Mucosa of stomach (tissue), 1 donor: ENCODE data around the gene ADAMTS13.

Experiments used
- H3K27me3 ChIP-seq: one replicate; pipeline ENCODE4 v1.7.0; 2013; ENCODE audit warnings: mild to moderate bottlenecking, low read length; ENCODE audit not compliant: control insufficient read depth, insufficient read depth
- H3K36me3 ChIP-seq: one replicate; pipeline ENCODE4 v1.7.0; 2013; ENCODE audit warnings: low read length; ENCODE audit not compliant: control insufficient read depth, insufficient read depth
- H3K4me1 ChIP-seq: one replicate; pipeline ENCODE4 v1.7.0; 2013; ENCODE audit warnings: mild to moderate bottlenecking, low read length; ENCODE audit not compliant: control insufficient read depth, insufficient read depth
- H3K4me3 ChIP-seq: one replicate; pipeline ENCODE4 v1.7.0; 2013; ENCODE audit warnings: low read length
- H3K9ac ChIP-seq: one replicate; pipeline ENCODE4 v1.7.0; 2013; ENCODE audit warnings: mild to moderate bottlenecking, low read length, moderate library complexity
- H3K9me3 ChIP-seq: one replicate; pipeline ENCODE4 v1.7.0; 2013; ENCODE audit warnings: mild to moderate bottlenecking, low read length, moderate library complexity; ENCODE audit not compliant: control insufficient read depth
- donor health status: Pancreatic carcinoma.

The ADAMTS13 gene

GRCh38 chr9:133460405-133461175 lies 38.4 kb downstream of the ADAMTS13 start:
- no peaks in the 10 kb centered on the region for H3K27me3 ChIP-seq
- H3K4me3 ChIP-seq = peak overlapping the region; percentile 33
- H3K36me3 ChIP-seq = no peaks in the 10 kb centered on the region
- H3K4me1 ChIP-seq = peaks cover 30% of the 10 kb centered on the region
- peak overlapping the region; percentile 79 for H3K9ac ChIP-seq
- H3K9me3 ChIP-seq = no peaks in the 10 kb centered on the region

- Histone ChIP-seq H3K9me3 (no peaks in the 10 kb centered on the region), H3K9ac (peak overlapping the region; percentile 77), H3K4me1 (peaks cover 30% of the 10 kb centered on the region), H3K36me3 (no peaks in the 10 kb centered on the region), H3K4me3 (no peak overlapping the region), H3K27me3 (no peaks in the 10 kb centered on the region)
These were observed 39.8 kb downstream of the ADAMTS13 start for GRCh38 chr9:133461975-133462374.

DNA sequence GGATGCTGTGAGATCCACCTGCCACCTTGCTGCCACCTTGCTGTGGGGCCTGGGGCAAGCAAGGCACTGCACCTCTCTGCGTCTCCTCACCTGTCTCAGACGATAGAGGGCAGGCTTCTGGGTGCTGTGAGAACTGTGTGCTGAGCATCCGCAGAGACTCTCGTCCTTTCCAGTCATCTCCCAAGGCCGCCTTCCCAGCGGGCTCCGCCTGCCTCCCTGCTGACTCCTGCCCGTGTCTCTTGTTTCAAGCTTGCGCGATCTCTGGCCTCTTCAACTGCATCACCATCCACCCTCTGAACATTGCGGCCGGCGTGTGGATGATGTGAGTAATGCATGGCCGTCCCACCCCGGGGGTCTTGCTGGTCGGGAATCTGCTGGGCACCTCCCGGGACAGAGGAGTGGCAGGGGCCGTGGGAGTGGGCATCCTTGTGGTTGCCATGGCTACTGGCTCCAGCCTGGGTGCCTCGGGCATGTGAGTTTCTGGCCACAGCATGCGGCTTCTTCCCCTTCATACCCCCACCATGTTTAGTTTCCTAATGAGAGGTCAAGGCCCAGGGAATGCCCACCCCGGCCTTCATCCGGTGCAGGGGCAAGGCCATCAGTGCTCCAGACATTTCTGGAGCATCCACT lies 41.2 kb downstream of the ADAMTS13 start:
- H3K27me3 ChIP-seq = no peaks in the 10 kb centered on the region
- no peak overlapping the region for H3K9ac ChIP-seq
- H3K36me3 ChIP-seq = peaks cover 4% of the 10 kb centered on the region
- H3K4me3 ChIP-seq = no peak overlapping the region
- H3K9me3 ChIP-seq = no peaks in the 10 kb centered on the region
- H3K4me1 ChIP-seq = peaks cover 30% of the 10 kb centered on the region

- Histone ChIP-seq H3K4me3 (no peak overlapping the region), H3K36me3 (peaks cover 10% of the 10 kb centered on the region), H3K4me1 (peaks cover 27% of the 10 kb centered on the region), H3K27me3 (no peaks in the 10 kb centered on the region), H3K9ac (no peak overlapping the region), H3K9me3 (no peaks in the 10 kb centered on the region)
These were observed 41.9 kb downstream of the ADAMTS13 start for GRCh38 chr9:133463864-133464615.

DNA sequence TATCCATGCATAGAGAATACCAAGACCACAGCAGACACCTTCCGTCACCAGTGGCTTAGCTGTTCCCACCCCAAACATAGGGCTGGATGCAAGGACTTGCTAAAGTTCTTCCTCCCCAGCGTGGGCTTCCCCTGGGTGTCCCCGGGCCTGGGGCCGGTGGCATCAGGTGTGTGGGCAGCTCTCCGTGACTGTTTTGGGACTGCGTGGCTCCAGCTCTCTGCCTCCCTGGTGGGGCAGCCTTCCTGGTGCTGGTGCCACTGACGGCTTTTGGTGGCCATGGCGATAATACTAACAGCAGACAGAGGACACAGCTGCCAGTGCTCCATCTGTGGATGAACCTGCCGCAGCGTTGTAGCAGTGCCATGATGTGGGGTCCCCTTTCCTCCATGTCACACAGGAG lies 42.5 kb downstream of the ADAMTS13 start:
- no peaks in the 10 kb centered on the region for H3K27me3 ChIP-seq
- H3K4me3 ChIP-seq = no peak overlapping the region
- no peaks in the 10 kb centered on the region for H3K9me3 ChIP-seq
- peaks cover 30% of the 10 kb centered on the region for H3K4me1 ChIP-seq
- H3K36me3 ChIP-seq = peaks cover 10% of the 10 kb centered on the region
- no peak overlapping the region for H3K9ac ChIP-seq

DNA sequence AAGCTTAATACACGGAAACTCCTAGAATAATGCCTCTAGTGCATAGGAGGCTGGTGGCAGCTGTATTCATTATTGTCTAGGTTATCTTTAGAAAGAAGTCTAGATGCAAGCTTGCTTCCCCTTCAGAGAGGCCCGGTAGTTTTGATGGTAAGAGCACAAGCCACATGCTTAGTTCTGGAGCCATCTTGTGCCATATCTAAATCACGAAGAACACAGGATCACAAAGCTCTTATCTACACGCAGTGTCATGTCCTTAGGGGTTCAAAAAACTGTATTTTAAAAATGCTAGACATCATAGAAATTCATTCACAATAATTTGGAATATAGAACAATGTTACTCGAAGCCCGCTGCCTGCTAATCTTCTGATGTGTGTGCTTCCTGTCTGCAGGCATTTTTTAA lies 43.8 kb downstream of the ADAMTS13 start:
- peaks cover 10% of the 10 kb centered on the region for H3K36me3 ChIP-seq
- H3K4me3 ChIP-seq = no peak overlapping the region
- no peaks in the 10 kb centered on the region for H3K9me3 ChIP-seq
- H3K4me1 ChIP-seq = peaks cover 42% of the 10 kb centered on the region
- H3K27me3 ChIP-seq = no peaks in the 10 kb centered on the region
- H3K9ac ChIP-seq = no peak overlapping the region

DNA sequence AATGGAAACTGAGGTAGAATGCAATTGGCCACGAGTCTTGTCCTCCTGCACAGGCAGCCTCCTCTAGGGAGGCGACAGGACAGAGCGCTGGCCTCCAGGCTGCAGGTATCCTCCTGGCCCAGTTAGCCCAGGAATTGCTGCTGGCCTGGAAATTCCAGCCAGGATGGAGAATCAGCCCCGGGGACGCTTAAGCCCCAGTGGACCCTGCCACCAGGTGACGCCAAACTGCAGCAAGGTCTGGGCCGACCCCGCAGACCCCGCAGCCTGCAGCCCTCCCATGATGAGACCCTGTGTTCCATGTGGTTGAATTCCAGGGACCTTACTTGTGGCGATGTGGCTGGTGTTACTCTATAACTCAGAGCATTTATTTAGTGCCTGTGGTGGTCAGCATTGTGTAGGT lies 44.9 kb downstream of the ADAMTS13 start:
- H3K4me1 ChIP-seq = peaks cover 41% of the 10 kb centered on the region
- H3K9me3 ChIP-seq = no peaks in the 10 kb centered on the region
- no peak overlapping the region for H3K9ac ChIP-seq
- no peak overlapping the region for H3K4me3 ChIP-seq
- H3K36me3 ChIP-seq = peaks cover 10% of the 10 kb centered on the region
- H3K27me3 ChIP-seq = no peaks in the 10 kb centered on the region

DNA sequence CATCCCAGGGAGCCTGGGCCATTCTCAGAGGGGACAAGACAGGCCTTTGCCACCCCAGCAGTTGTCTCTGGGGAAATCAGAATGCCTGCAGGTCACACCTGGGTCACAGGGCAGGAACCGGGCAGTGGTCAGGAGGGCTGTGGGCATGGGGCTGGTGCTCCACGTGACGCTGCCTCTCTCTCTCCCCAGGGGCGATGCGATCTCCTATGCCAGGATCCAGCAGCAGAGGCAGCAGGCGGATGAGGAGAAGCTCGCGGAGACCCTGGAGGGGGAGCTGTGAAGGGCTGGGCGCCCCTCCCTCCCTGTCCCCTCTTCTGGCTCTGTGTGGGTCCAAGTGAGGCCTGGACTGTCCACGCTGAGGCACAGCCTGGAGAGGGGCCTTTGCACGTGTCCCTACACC lies 46.2 kb downstream of the ADAMTS13 start:
- Histone ChIP-seq H3K27me3 (no peaks in the 10 kb centered on the region), H3K4me1 (peaks cover 41% of the 10 kb centered on the region), H3K36me3 (peaks cover 10% of the 10 kb centered on the region), H3K4me3 (no peak overlapping the region), H3K9ac (no peak overlapping the region), H3K9me3 (no peaks in the 10 kb centered on the region)

DNA sequence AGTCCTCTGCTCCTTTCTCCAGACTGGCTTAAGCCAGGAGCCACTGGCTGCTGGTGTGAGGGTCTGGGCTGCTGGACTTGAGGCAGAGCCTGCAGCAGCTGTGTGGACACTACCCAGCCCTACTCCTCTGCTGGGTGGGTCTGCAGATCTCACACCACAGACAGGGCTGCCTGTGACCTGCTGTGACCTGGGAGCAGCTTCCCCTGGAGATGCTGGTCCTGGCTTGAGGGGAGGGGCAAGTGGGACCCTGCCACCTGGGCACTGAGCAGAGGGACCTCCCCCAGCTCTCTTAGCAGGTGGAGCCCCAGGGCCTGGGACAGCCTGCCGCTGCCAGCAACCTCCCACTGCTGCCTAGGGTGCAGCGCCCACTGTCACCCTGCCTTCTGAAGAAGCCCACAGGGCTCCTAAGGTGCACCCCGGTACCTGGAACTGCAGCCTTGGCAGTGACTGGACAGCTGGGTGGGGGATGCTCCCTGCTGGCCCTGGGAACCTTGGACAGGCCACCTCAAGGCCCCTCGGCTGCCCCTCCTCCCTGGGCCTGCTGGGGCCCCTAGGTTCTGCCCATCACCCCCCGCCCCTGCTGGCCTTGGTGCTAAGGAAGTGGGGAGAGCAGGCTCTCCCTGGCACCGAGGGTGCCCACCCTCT lies 46.7 kb downstream of the ADAMTS13 start:
- Histone ChIP-seq H3K36me3 (peaks cover 10% of the 10 kb centered on the region), H3K9ac (no peak overlapping the region), H3K4me1 (peaks cover 41% of the 10 kb centered on the region), H3K27me3 (no peaks in the 10 kb centered on the region), H3K4me3 (no peak overlapping the region), H3K9me3 (no peaks in the 10 kb centered on the region)

DNA sequence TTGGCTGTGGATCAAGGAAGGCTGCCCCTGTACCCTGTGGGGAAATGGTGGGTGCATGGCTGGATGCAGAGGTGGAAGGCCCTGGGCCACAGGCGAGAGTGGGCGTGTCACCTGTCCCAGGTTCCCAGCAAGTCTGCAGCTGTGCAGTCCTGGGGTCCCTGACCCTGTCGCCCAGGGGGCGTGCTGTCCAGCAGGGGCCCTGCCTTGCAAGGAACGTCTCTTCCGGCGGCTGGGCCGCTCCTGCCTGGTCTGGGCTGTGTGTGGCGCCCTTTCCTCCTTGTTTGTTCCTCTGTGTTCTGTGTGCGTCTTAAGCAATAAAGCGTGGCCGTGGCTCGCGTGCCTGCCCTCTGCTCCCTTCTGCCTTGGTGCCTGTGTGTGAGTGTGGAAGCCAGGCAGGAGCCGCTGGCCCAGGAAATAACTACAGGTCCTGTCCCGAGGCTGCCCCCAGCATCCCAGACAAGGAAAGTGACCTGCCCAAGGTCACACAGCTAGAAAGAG lies 48.3 kb downstream of the ADAMTS13 start:
- Histone ChIP-seq H3K9me3 (no peaks in the 10 kb centered on the region), H3K4me3 (no peak overlapping the region), H3K9ac (no peak overlapping the region), H3K4me1 (peaks cover 41% of the 10 kb centered on the region), H3K36me3 (peaks cover 10% of the 10 kb centered on the region), H3K27me3 (no peaks in the 10 kb centered on the region)

DNA sequence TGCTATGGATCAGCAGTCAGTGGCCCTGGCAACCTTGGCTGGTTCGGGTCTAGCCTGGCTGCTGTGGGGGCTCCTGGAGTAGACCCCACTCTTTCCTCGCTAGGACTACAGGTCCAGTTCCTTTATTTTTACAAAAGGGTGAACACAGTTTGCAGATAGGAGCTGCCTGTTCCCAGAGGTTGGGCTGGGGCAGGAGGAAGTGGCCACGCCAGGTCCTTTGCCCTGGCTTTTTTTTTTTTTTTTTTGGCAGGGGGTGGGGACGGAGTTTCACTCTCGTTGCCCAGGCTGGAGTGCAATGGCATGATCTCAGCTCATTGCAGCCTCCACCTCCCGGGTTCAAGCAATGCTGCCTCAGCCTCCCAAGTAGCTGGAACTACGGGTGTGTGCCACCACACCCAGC lies 48.8 kb downstream of the ADAMTS13 start:
- H3K9me3 ChIP-seq = no peaks in the 10 kb centered on the region
- H3K9ac ChIP-seq = no peak overlapping the region
- peaks cover 10% of the 10 kb centered on the region for H3K36me3 ChIP-seq
- no peak overlapping the region for H3K4me3 ChIP-seq
- H3K4me1 ChIP-seq = peaks cover 41% of the 10 kb centered on the region
- H3K27me3 ChIP-seq = no peaks in the 10 kb centered on the region
